Lower leg skin (tissue), 4 donors: Measurements from ENCODE around the gene GLP1R. TPM values are rescaled to one million over a fixed set of nuclear protein-coding genes. Genes with fewer than 3 reads are reported as not detected.

ENCODE experiments used
- DNase-seq, 2 donors: peaks; one replicate each; pipeline ENCODE4 v3.0.0-alpha.2; 2019; ENCODE audit warnings: low spot score in 2 of 2
- H3K4me3 ChIP-seq: fragments of 200-600 bp; sonication (generic); 2 replicates; pipeline ENCODE4 v1.5.1; 2017; ENCODE audit warnings: mild to moderate bottlenecking, low read depth; ENCODE audit not compliant: poor library complexity, severe bottlenecking
- POLR2A ChIP-seq, 2 donors: fragments of 450-650 bp; IDR thresholded peaks; one replicate each; pipeline ENCODE4 v1.6.1; 2016 to 2017; ENCODE audit warnings: antibody characterized with exemption in 2 of 2, mild to moderate bottlenecking in 1 of 2, moderate library complexity in 1 of 2
- WGBS, 2 donors: methylation state at CpG; one replicate each; pipeline ENCODE4 v1.1.5; 2018; 5-methylcytosine and 5-hydroxymethylcytosine counted together
- intact Hi-C: fragments of 100-400 bp; cut with DNase I; formaldehyde crosslinking; loops from one replicate; pipeline ENCODE4 v1.15.0; 2023; ENCODE audit warnings: low total_unique reads
- total RNA-seq, 4 donors: library from RNA; depleted of rRNA; stranded (reverse); fragments of >200 nt; gene quantifications; one replicate each; pipeline ENCODE4 v1.1.0, GENCODE V29; 2016
- TF ChIP-seq, protein P1 (sequence below), 3 donors: fragments of 450-650 bp; IDR thresholded peaks; one replicate each; pipeline ENCODE4 v1.5.1; 2016; ENCODE audit warnings: antibody characterized with exemption in 3 of 3, mild to moderate bottlenecking in 3 of 3, moderate library complexity in 2 of 3

Gene GLP1R
- 1 to 10 TPM in 1 of 4 donors, under 1 TPM in 1, not detected in 2; 0.10 to 1.3 TPM for total RNA-seq

GRCh38 chr6:39048481-39049399 lies at the start of gene GLP1R:
GLP1R (plus strand) TSS chr6:39048781; CDS start chr6:39048841, 60 bp downstream.
- no peak within 1 kb of the TSS for H3K4me3 ChIP-seq
- TF ChIP-seq, protein P1, sequence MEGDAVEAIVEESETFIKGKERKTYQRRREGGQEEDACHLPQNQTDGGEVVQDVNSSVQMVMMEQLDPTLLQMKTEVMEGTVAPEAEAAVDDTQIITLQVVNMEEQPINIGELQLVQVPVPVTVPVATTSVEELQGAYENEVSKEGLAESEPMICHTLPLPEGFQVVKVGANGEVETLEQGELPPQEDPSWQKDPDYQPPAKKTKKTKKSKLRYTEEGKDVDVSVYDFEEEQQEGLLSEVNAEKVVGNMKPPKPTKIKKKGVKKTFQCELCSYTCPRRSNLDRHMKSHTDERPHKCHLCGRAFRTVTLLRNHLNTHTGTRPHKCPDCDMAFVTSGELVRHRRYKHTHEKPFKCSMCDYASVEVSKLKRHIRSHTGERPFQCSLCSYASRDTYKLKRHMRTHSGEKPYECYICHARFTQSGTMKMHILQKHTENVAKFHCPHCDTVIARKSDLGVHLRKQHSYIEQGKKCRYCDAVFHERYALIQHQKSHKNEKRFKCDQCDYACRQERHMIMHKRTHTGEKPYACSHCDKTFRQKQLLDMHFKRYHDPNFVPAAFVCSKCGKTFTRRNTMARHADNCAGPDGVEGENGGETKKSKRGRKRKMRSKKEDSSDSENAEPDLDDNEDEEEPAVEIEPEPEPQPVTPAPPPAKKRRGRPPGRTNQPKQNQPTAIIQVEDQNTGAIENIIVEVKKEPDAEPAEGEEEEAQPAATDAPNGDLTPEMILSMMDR (IDR thresholded peaks at IDR 0.05) = no peak
- no peak for TF ChIP-seq POLR2A (IDR thresholded peaks at IDR 0.05)
- DNase-seq = peak in 1 of 2 donors; percentile 84
- intact Hi-C loops = no loop called here
- WGBS, 2 donors = 7 to 9% methylated on average over 26 to 34 of the region's 74 CpGs

GRCh38 chr6:39003072-39003471 lies 45.5 kb upstream of the GLP1R start:
- TF ChIP-seq POLR2A (IDR thresholded peaks at IDR 0.05) = no peak
- TF ChIP-seq, protein P1 (IDR thresholded peaks at IDR 0.05) = no peak
- intact Hi-C loops = no loop called here
- DNase-seq = no peak
- 7 to 10% methylated on average over 3 of the region's 3 CpGs for WGBS, 2 donors
- H3K4me3 ChIP-seq = no peak overlapping the region

GRCh38 chr6:39003492-39003891 lies 45.1 kb upstream of the GLP1R start:
- intact Hi-C loops = no loop called here
- no peak overlapping the region for H3K4me3 ChIP-seq
- TF ChIP-seq, protein P1 (IDR thresholded peaks at IDR 0.05) = no peak
- TF ChIP-seq POLR2A (IDR thresholded peaks at IDR 0.05) = no peak
- 81 to 89% methylated on average over 1 of the region's 1 CpG for WGBS, 2 donors
- DNase-seq = no peak

DNA sequence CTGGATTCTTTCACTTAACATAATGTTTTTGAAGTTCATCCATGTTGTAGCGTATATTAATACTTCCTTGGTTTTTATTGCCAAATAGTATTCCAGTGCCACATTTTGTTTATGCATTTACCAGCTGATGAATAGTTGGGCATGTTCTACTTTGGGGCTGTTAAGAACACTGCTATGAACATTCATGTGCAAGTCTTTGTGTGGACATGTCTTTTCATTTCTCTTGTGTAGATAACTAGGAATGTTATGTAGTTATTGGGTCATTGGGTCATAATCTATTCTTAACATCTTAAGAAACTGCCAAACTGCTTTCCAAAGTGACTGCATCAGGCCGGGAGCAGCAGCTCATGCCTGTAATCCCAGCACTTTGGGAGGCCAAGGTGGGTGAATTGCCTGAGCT lies 43.8 kb upstream of the GLP1R start:
- DNase-seq = no peak
- intact Hi-C loops = no loop called here
- whole genome bisulfite sequencing, 2 donors = 36 to 46% methylated on average over 2 of the region's 2 CpGs
- H3K4me3 ChIP-seq = no peak overlapping the region
- no peak for TF ChIP-seq POLR2A (IDR thresholded peaks at IDR 0.05)
- TF ChIP-seq, protein P1 (IDR thresholded peaks at IDR 0.05) = no peak

- H3K4me3 ChIP-seq = no peak overlapping the region
- DNase-seq = no peak
- 70 to 82% methylated on average over 3 of the region's 3 CpGs for WGBS, 2 donors
- intact Hi-C loops = no loop called here
- TF ChIP-seq, protein P1 (IDR thresholded peaks at IDR 0.05) = no peak
- TF ChIP-seq POLR2A (IDR thresholded peaks at IDR 0.05) = no peak
These were observed 42.8 kb upstream of the GLP1R start for GRCh38 chr6:39005774-39006173.
